Measurements from ENCODE around the gene PLEKHB2.

GRCh38 chr2:131056204-131056931 lies 48.8 kb upstream of the PLEKHB2 start:
- TF ChIP-seq POLR2A (IDR thresholded peaks at IDR 0.05; ENCODE audit: low read depth) (no peak), EP300 (IDR thresholded peaks at IDR 0.05) (no peak)

Measured in esophagus muscularis mucosa (tissue), 2 donors.